Adrenal gland (tissue), 12 donors: Measurements from ENCODE around the gene SBK2. TPM values are rescaled to one million over a fixed set of nuclear protein-coding genes. Genes with fewer than 3 reads are reported as not detected.
"Not testable (repeated sequence)": the region's sequence is repeated elsewhere in the genome, so short reads cannot be mapped to it uniquely, and the experiment has no call there.

Experiments
- DNase-seq, 7 donors: peaks; one replicate each; pipeline ENCODE4 v3.0.0-alpha.2; 2019 to 2020
- H3K27ac ChIP-seq, 5 donors: fragments of 200-600 bp; sonication (generic) in 4 of 5; 1 replicate in 3 of 5; 2 replicates in 2 of 5; pipeline versions ENCODE4 v1.5.1 to v1.8.0; 2016 to 2020; ENCODE audit warnings: mild to moderate bottlenecking in 1 of 5
- H3K27me3 ChIP-seq: fragments of 200-600 bp; 2 replicates; pipeline ENCODE4 v1.8.0; 2021
- H3K36me3 ChIP-seq, 2 donors: fragments of 200-600 bp; replicated peaks in 1 of 2; 1 replicate in 1 of 2; 2 replicates in 1 of 2; pipeline versions ENCODE4 v1.5.1 to v1.8.0; 2018 to 2022
- H3K4me1 ChIP-seq, 2 donors: fragments of 200-600 bp; replicated peaks in 1 of 2; 1 replicate in 1 of 2; 2 replicates in 1 of 2; pipeline versions ENCODE4 v1.5.1 to v1.8.0; 2018 to 2021
- H3K4me3 ChIP-seq, 4 donors: fragments of 200-600 bp; sonication (generic) in 3 of 4; one replicate each; pipeline ENCODE4 v1.5.1; 2016 to 2018
- H3K9me3 ChIP-seq, 3 donors: fragments of 200-600 bp; sonication (generic) in 1 of 3; replicated peaks in 1 of 3; 1 replicate in 2 of 3; 2 replicates in 1 of 3; pipeline versions ENCODE4 v1.5.1 to v1.8.0; 2016 to 2021
- POLR2A ChIP-seq, 2 donors: fragments of 450-650 bp; IDR thresholded peaks; one replicate each; pipeline ENCODE4 v1.6.1; 2017; ENCODE audit warnings: antibody characterized with exemption in 2 of 2, mild to moderate bottlenecking in 2 of 2, moderate library complexity in 1 of 2
- WGBS, 4 donors: extraction: QIAGEN DNeasy Blood & Tissue Kit in 2 of 4; methylation state at CpG; one replicate each; pipeline versions ENCODE4 v1.1.5 to v1.1.7; 2013 to 2017; 5-methylcytosine and 5-hydroxymethylcytosine counted together
- intact Hi-C, 2 donors: fragments of 100-400 bp; cut with DNase I; formaldehyde crosslinking; loops; one replicate each; pipeline versions ENCODE4 v1.14.1 to v1.15.0; 2022 to 2023
- polyA plus RNA-seq, 3 donors: library from polyadenylated mRNA; stranded (reverse); fragments of 200-250 nt in 2 of 3; fragments of 350-450 nt in 1 of 3; fragmentation: Illumina TruSeq in 1 of 3; extraction: RNeasy Lipid Tissue Mini Kit (QIAGEN cat#74804) in 1 of 3; gene quantifications; one replicate each; pipeline ENCODE4 v1.2.3, GENCODE V29; 2013 to 2014
- total RNA-seq, 9 donors: library from RNA; depleted of rRNA in 4 of 9; stranded (reverse); fragments of >200 nt in 4 of 9; fragments of 120-200 nt in 1 of 9; fragmentation: NEBNext Ultra II Directional in 1 of 9; extraction: Animal tissue kit (Norgen Biotek cat#: 25700) in 1 of 9; gene quantifications; one replicate each; pipeline versions ENCODE4 v1.1.0 to v1.2.4, GENCODE V29; 2013 to 2023
- TF ChIP-seq, protein P1 (sequence below), 6 experiments: fragments of 450-650 bp in 4 of 6; fragments of 200-600 bp in 2 of 6; sonication (generic) in 1 of 6; IDR thresholded peaks; 1 replicate in 5 of 6; 2 replicates in 1 of 6; pipeline versions ENCODE4 v1.5.1 to v1.8.0; 2016 to 2021; ENCODE audit warnings: antibody characterized with exemption in 6 of 6, mild to moderate bottlenecking in 2 of 6, moderate library complexity in 1 of 6
- donor health status: healthy with polysubstance abuse.
- donor health status: Bipolar disorder and iron deficiency.
- donor health status: DM: yes; HTN: yes; CAD: no.
- donor health status: DM: no; HTN: no; CAD: no.
- donor health status: DM: no; HTN: no; CAD: no.
- donor health status: DM: yes; HTN: yes; CAD: no.

Gene SBK2
- total and polyA plus RNA-seq, 12 donors, result not detected

- Histone ChIP-seq H3K27ac (no peak overlapping the region), H3K27me3 (no peaks in the 10 kb centered on the region), H3K4me1 (no peaks in the 10 kb centered on the region), H3K9me3 (no peaks in the 10 kb centered on the region), H3K36me3 (no peaks in the 10 kb centered on the region), H3K4me3 (no peak overlapping the region)
- TF ChIP-seq, protein P1, sequence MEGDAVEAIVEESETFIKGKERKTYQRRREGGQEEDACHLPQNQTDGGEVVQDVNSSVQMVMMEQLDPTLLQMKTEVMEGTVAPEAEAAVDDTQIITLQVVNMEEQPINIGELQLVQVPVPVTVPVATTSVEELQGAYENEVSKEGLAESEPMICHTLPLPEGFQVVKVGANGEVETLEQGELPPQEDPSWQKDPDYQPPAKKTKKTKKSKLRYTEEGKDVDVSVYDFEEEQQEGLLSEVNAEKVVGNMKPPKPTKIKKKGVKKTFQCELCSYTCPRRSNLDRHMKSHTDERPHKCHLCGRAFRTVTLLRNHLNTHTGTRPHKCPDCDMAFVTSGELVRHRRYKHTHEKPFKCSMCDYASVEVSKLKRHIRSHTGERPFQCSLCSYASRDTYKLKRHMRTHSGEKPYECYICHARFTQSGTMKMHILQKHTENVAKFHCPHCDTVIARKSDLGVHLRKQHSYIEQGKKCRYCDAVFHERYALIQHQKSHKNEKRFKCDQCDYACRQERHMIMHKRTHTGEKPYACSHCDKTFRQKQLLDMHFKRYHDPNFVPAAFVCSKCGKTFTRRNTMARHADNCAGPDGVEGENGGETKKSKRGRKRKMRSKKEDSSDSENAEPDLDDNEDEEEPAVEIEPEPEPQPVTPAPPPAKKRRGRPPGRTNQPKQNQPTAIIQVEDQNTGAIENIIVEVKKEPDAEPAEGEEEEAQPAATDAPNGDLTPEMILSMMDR (IDR thresholded peaks at IDR 0.05), result no peak
- TF ChIP-seq POLR2A (IDR thresholded peaks at IDR 0.05), result no peak
- WGBS, 4 donors, result 36 to 65% (median 40%) methylated on average over 2 of the region's 2 CpGs
- DNase-seq, result no peak
- intact Hi-C loops, result no loop called here
These were observed 38.6 kb downstream of the SBK2 start for GRCh38 chr19:55498246-55498840.

DNA sequence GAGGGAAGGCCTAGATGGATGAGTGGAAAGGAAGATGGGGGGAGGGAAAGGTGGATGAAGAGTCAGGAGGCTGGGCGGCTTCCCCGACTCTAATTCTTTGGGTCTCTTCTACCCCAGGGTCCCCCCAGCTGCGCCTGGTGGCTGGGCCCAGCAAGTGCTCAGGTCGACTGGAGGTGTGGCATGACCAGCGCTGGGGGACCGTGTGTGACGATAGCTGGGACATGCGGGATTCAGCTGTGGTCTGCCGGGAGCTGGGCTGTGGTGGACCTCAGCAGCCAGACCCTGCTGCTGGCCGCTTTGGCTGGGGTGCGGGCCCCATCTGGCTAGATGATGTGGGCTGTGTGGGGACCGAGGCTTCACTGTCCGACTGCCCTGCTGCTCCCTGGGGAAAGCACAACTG, 39.2 kb downstream of the SBK2 start:
- no peaks in the 10 kb centered on the region for H3K27me3 ChIP-seq
- 81 to 89% (median 87%) methylated on average over 6 to 13 of the region's 13 CpGs for WGBS, 4 donors
- H3K9me3 ChIP-seq, result no peaks in the 10 kb centered on the region
- TF ChIP-seq, protein P1 (IDR thresholded peaks at IDR 0.05), result no peak
- no peak for TF ChIP-seq POLR2A (IDR thresholded peaks at IDR 0.05)
- intact Hi-C loops, result no loop called here
- H3K27ac ChIP-seq, result no peak overlapping the region
- no peak for DNase-seq
- no peaks in the 10 kb centered on the region for H3K4me1 ChIP-seq
- no peak overlapping the region for H3K4me3 ChIP-seq
- no peaks in the 10 kb centered on the region for H3K36me3 ChIP-seq

DNA sequence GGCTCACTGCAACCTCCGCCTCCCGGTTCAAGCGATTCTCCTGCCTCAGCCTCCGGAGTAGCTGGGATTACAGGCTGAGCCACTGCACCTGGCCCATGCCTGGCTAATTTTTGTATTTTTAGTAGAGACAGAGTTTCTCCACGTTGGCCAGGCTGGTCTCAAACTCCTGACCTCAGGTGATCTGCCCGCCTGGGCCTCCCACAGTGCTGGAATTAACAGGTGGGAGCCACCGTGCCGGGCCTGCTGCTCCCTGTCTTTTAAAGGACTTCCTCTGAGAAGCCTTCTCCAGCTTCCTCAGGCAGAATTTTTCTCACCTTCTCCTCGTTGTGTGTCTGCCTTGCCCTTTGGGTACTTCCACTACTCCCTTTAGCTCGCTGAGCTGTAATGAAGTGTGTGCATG, 40.1 kb downstream of the SBK2 start:
- H3K9me3 ChIP-seq, DNase-seq, H3K4me3 ChIP-seq, H3K4me1 ChIP-seq, intact Hi-C loops, H3K27me3 ChIP-seq, H3K27ac ChIP-seq, H3K36me3 ChIP-seq: not testable (repeated sequence)
- WGBS, 4 donors, result 83 to 87% (median 86%) methylated on average over 10 of the region's 10 CpGs

- intact Hi-C loops, result no loop called here
- WGBS, 4 donors, result 71 to 85% (median 80%) methylated on average over 10 to 11 of the region's 11 CpGs
- DNase-seq, result no peak
- TF ChIP-seq POLR2A (IDR thresholded peaks at IDR 0.05), result no peak
- TF ChIP-seq, protein P1 (IDR thresholded peaks at IDR 0.05), result no peak
- no peaks in the 10 kb centered on the region for H3K9me3 ChIP-seq
- H3K4me1 ChIP-seq, result no peaks in the 10 kb centered on the region
- H3K36me3 ChIP-seq, result no peaks in the 10 kb centered on the region
- no peaks in the 10 kb centered on the region for H3K27me3 ChIP-seq
- no peak overlapping the region for H3K27ac ChIP-seq
- H3K4me3 ChIP-seq, result no peak overlapping the region
These were observed 41.1 kb downstream of the SBK2 start for GRCh38 chr19:55495646-55496349.
